HepG2 (cell line): ENCODE measurements around the gene PRUNE1. TPM values are rescaled to one million over a fixed set of nuclear protein-coding genes. Genes with fewer than 3 reads are reported as not detected.

Experiments
- AHR ChIP-seq: IDR thresholded peaks from 2 replicates; pipeline ENCODE4 v1.6.1; 2018; ENCODE audit warnings: missing genetic modification reagents, missing compliant biosample characterization
- ARID2 ChIP-seq: sonication (generic); formaldehyde crosslinking; IDR thresholded peaks from 2 replicates; pipeline ENCODE4 v1.8.1; 2022; ENCODE audit warnings: mild to moderate bottlenecking, missing genetic modification reagents, borderline replicate concordance
- ARNT2 ChIP-seq: sonication (generic); formaldehyde crosslinking; IDR thresholded peaks from 2 replicates; pipeline ENCODE4 v1.8.0; 2022; ENCODE audit warnings: mild to moderate bottlenecking, low read depth, missing genetic modification reagents, moderate library complexity
- CREB1 ChIP-seq, 2 experiments: fragments of 450-650 bp in 1 of 2; IDR thresholded peaks; 2 replicates each; pipeline ENCODE4 v1.6.1; 2016 to 2017; ENCODE audit warnings: control low read depth in 1 of 2, mild to moderate bottlenecking in 1 of 2, missing compliant biosample characterization in 1 of 2, missing genetic modification characterization in 1 of 2
- FOXJ3 ChIP-seq: sonication (generic); formaldehyde crosslinking; IDR thresholded peaks from 2 replicates; pipeline ENCODE4 v1.4.0; 2020; ENCODE audit warnings: missing genetic modification reagents, mild to moderate bottlenecking, borderline replicate concordance
- GFI1 ChIP-seq: sonication (generic); formaldehyde crosslinking; IDR thresholded peaks from 2 replicates; pipeline ENCODE4 v1.5.0; 2020; ENCODE audit warnings: missing genetic modification reagents, mild to moderate bottlenecking, borderline replicate concordance
- GTF2F1 ChIP-seq: fragments of 150-350 bp; IDR thresholded peaks from 2 replicates; pipeline ENCODE4 v1.6.1; 2014; ENCODE audit warnings: low read length
- HHEX ChIP-seq: IDR thresholded peaks from 2 replicates; pipeline ENCODE4 v1.6.1; 2016; ENCODE audit warnings: control low read depth
- HMG20B ChIP-seq: conservative IDR thresholded peaks from 2 replicates; pipeline ENCODE4 v1.6.1; 2016; ENCODE audit warnings: missing genetic modification reagents, missing compliant biosample characterization
- KLF11 ChIP-seq: IDR thresholded peaks from 2 replicates; pipeline ENCODE4 v1.6.1; 2016; ENCODE audit warnings: missing compliant biosample characterization
- ZNF619 ChIP-seq: sonication (generic); formaldehyde crosslinking; IDR thresholded peaks from 2 replicates; pipeline ENCODE4 v1.4.0; 2020; ENCODE audit warnings: mild to moderate bottlenecking, missing genetic modification reagents
- ZNF775 ChIP-seq: sonication (generic); formaldehyde crosslinking; IDR thresholded peaks from 2 replicates; pipeline ENCODE4 v1.4.0; 2020; ENCODE audit warnings: missing genetic modification reagents, mild to moderate bottlenecking, moderate library complexity, borderline replicate concordance
- ZNF839 ChIP-seq: sonication (generic); formaldehyde crosslinking; IDR thresholded peaks from 2 replicates; pipeline ENCODE4 v1.4.0; 2020; ENCODE audit warnings: missing genetic modification reagents, mild to moderate bottlenecking, borderline replicate concordance
- polyA plus RNA-seq, 8 experiments: library from polyadenylated mRNA; depleted of rRNA in 3 of 8; stranded (reverse) in 7 of 8; unstranded in 1 of 8; fragments of >200 nt; fragmentation: Illumina TruSeq in 4 of 8; extraction: Trizol in 4 of 8; gene quantifications; 2 replicates each; pipeline versions ENCODE4 v1.2.1 to v1.2.3, GENCODE V29; 2011 to 2016; ENCODE audit warnings: low read depth in 4 of 8, missing spikeins in 1 of 8, mixed read lengths in 1 of 8; ENCODE audit not compliant: insufficient read depth in 1 of 8
- total RNA-seq, 5 experiments: library from RNA; depleted of rRNA; stranded (reverse); fragments of >200 nt; fragmentation: Illumina TruSeq; extraction: Trizol; gene quantifications; 2 replicates each; pipeline ENCODE4 v1.2.3, GENCODE V29; 2016; ENCODE audit warnings: low read depth in 1 of 5
- TF ChIP-seq, protein P1 (sequence below): sonication (generic); formaldehyde crosslinking; IDR thresholded peaks from 2 replicates; pipeline ENCODE4 v1.8.1; 2023; ENCODE audit warnings: mild to moderate bottlenecking, missing genetic modification reagents, borderline replicate concordance
- TF ChIP-seq, protein P2 (sequence below): sonication (generic); formaldehyde crosslinking; IDR thresholded peaks from 2 replicates; pipeline ENCODE4 v1.9.0; 2022; ENCODE audit warnings: low read depth, missing genetic modification reagents
- TF ChIP-seq, protein P3 (sequence below): sonication (generic); formaldehyde crosslinking; IDR thresholded peaks from 2 replicates; pipeline ENCODE4 v1.5.0; 2020; ENCODE audit warnings: mild to moderate bottlenecking, missing genetic modification reagents
- TF ChIP-seq, protein P4 (sequence below): sonication (generic); formaldehyde crosslinking; IDR thresholded peaks from 2 replicates; pipeline ENCODE4 v1.5.0; 2020; ENCODE audit warnings: missing genetic modification reagents
- TF ChIP-seq, protein P5 (sequence below): sonication (generic); formaldehyde crosslinking; conservative IDR thresholded peaks from 2 replicates; pipeline ENCODE4 v1.4.0; 2020; ENCODE audit warnings: missing genetic modification reagents
- TF ChIP-seq, protein P6 (sequence below): sonication (generic); formaldehyde crosslinking; conservative IDR thresholded peaks from 2 replicates; pipeline ENCODE4 v1.8.0; 2022; ENCODE audit warnings: low read depth, missing genetic modification reagents

The PRUNE1 gene
- total and polyA plus RNA-seq, 2 of the 13 experiments (the other 11 are each of a cell fraction or from before 2014, with no cell fraction given): 19.0 to 31.9 TPM

DNA sequence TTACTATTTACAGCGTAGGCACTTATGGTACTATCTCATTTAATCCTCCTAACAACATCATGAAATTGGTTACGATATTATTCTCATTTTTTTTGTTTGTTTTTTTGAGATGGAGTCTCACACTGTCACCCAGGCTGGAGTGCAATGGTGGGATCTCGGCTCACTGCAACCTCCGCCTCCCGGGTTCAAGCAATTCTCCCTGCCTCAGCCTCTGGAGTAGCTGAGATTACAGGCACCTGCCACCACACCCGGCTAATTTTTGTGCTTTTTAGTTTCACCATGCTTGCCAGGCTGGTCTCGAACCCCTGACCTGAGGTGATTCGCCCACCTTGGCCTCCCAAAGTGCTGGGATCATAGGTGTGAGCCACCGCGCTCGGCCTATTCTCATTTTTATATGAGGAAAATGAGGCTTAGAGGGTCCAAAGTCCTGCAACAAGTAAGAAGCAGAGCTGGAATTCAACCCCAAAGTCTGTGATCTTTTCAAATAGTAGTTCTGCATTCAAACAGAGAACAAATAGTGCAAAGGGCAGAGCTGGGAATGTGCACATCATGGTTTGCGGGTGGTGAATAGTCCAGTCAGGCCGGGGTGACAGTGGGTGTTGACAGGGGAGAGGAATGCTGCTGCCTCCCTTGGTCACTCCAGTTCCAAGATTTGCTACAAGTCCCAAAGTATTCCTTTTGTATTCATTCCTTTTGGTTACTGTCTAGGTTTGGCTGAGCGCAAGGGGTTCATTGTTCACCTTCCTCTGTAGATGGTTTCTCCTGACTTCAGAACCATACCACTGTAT lies 4.6 kb downstream of the PRUNE1 start (continued):
- TF ChIP-seq, protein P1, sequence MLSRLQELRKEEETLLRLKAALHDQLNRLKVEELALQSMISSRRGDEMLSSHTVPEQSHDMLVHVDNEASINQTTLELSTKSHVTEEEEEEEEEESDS (CRISPR knock-in tag): no peak
- TF ChIP-seq FOXJ3 (CRISPR knock-in tag) (no peak), ARNT2 (0 out of 2 replicates have a peak, but pooled peaks have one; percentile 30), ZNF839 (no peak), ZNF775 (CRISPR knock-in tag) (no peak), HHEX (CRISPR knock-in tag) (no peak), ARID2 (0 out of 2 replicates have a peak, but pooled peaks have one; percentile 47), GFI1 (CRISPR knock-in tag) (peak; percentile 65; the same call in 1 of the 2 replicates), HMG20B (no peak), AHR (CRISPR knock-in tag) (no peak), ZNF619 (no peak), KLF11 (CRISPR knock-in tag) (no peak), GTF2F1 (0 out of 2 replicates have a peak, but pooled peaks have one; percentile 15), CREB1 (IDR thresholded peaks at IDR 0.05) (peak; percentile 23; the same call in 1 of the 2 replicates), CREB1 (CRISPR knock-in tag; IDR thresholded peaks at IDR 0.05) (peak; percentile 30; the same call in 1 of the 2 replicates)
- TF ChIP-seq, protein P2, sequence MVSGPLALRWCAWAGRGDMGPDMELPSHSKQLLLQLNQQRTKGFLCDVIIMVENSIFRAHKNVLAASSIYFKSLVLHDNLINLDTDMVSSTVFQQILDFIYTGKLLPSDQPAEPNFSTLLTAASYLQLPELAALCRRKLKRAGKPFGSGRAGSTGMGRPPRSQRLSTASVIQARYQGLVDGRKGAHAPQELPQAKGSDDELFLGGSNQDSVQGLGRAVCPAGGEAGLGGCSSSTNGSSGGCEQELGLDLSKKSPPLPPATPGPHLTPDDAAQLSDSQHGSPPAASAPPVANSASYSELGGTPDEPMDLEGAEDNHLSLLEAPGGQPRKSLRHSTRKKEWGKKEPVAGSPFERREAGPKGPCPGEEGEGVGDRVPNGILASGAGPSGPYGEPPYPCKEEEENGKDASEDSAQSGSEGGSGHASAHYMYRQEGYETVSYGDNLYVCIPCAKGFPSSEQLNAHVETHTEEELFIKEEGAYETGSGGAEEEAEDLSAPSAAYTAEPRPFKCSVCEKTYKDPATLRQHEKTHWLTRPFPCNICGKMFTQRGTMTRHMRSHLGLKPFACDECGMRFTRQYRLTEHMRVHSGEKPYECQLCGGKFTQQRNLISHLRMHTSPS (CRISPR knock-in tag): no peak; the same call in 1 of the 2 replicates
- TF ChIP-seq, protein P3, sequence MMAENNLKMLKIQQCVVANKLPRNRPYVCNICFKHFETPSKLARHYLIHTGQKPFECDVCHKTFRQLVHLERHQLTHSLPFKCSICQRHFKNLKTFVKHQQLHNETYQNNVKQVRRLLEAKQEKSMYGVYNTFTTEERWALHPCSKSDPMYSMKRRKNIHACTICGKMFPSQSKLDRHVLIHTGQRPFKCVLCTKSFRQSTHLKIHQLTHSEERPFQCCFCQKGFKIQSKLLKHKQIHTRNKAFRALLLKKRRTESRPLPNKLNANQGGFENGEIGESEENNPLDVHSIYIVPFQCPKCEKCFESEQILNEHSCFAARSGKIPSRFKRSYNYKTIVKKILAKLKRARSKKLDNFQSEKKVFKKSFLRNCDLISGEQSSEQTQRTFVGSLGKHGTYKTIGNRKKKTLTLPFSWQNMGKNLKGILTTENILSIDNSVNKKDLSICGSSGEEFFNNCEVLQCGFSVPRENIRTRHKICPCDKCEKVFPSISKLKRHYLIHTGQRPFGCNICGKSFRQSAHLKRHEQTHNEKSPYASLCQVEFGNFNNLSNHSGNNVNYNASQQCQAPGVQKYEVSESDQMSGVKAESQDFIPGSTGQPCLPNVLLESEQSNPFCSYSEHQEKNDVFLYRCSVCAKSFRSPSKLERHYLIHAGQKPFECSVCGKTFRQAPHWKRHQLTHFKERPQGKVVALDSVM (CRISPR knock-in tag): peak; percentile 47; the same call in 1 of the 2 replicates
- TF ChIP-seq, protein P4, sequence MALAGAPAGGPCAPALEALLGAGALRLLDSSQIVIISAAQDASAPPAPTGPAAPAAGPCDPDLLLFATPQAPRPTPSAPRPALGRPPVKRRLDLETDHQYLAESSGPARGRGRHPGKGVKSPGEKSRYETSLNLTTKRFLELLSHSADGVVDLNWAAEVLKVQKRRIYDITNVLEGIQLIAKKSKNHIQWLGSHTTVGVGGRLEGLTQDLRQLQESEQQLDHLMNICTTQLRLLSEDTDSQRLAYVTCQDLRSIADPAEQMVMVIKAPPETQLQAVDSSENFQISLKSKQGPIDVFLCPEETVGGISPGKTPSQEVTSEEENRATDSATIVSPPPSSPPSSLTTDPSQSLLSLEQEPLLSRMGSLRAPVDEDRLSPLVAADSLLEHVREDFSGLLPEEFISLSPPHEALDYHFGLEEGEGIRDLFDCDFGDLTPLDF (CRISPR knock-in tag): no peak
- TF ChIP-seq, protein P5, sequence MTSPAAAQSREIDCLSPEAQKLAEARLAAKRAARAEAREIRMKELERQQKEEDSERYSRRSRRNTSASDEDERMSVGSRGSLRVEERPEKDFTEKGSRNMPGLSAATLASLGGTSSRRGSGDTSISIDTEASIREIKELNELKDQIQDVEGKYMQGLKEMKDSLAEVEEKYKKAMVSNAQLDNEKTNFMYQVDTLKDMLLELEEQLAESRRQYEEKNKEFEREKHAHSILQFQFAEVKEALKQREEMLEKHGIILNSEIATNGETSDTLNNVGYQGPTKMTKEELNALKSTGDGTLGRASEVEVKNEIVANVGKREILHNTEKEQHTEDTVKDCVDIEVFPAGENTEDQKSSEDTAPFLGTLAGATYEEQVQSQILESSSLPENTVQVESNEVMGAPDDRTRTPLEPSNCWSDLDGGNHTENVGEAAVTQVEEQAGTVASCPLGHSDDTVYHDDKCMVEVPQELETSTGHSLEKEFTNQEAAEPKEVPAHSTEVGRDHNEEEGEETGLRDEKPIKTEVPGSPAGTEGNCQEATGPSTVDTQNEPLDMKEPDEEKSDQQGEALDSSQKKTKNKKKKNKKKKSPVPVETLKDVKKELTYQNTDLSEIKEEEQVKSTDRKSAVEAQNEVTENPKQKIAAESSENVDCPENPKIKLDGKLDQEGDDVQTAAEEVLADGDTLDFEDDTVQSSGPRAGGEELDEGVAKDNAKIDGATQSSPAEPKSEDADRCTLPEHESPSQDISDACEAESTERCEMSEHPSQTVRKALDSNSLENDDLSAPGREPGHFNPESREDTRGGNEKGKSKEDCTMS: no peak
- TF ChIP-seq, protein P6, sequence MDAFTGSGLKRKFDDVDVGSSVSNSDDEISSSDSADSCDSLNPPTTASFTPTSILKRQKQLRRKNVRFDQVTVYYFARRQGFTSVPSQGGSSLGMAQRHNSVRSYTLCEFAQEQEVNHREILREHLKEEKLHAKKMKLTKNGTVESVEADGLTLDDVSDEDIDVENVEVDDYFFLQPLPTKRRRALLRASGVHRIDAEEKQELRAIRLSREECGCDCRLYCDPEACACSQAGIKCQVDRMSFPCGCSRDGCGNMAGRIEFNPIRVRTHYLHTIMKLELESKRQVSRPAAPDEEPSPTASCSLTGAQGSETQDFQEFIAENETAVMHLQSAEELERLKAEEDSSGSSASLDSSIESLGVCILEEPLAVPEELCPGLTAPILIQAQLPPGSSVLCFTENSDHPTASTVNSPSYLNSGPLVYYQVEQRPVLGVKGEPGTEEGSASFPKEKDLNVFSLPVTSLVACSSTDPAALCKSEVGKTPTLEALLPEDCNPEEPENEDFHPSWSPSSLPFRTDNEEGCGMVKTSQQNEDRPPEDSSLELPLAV (CRISPR knock-in tag): no peak
